ENCODE measurements around the gene NYAP2.
A peak's percentile ranks its signal among the peaks of the same experiment; 100 is the strongest.

The NYAP2 gene

DNA sequence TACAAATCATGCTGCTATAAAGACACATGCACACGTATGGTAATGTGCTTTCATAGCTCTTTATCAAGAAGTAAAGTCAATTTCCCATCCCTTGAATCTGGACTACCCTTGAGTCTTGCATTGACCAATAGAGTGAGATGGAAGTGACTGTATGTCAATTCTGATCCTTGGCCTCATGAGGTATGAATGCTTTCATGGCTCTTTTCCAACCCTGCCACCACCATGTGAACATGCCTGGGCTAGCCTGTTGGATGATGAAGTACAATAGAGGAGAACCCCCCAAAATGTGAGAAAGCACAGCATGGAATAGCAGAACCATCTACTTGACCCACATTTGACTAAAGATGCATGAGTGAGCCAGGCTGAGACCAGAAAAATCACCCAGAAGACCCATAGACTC is 237.0 kb downstream of the NYAP2 start:
- DNase-seq = no peak

- DNase-seq = no peak
Observed at GRCh38 chr2:225637259-225637658, 237.7 kb downstream of the NYAP2 start.

DNA sequence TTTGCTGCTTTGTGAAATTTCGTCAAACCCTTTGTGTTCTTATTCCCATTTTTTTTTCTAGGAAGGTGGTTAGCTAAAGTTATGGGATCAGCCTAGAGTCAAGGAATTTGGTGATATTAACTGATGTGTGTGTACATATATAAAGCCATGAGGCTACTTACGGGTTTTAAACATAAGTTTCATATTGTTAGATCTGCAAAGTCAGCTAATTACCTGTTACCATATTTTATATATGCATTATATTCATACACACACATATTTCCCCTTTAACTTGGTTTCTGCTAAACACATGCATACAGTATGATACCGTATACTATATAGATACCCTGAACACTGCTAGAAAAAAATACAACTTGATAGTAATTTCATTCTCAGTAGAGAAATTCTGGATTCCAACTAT is 241.0 kb downstream of the NYAP2 start:
- DNase-seq = no peak

GRCh38 chr2:225649274-225649673 is 249.8 kb downstream of the NYAP2 start:
- DNase-seq = no peak

DNA sequence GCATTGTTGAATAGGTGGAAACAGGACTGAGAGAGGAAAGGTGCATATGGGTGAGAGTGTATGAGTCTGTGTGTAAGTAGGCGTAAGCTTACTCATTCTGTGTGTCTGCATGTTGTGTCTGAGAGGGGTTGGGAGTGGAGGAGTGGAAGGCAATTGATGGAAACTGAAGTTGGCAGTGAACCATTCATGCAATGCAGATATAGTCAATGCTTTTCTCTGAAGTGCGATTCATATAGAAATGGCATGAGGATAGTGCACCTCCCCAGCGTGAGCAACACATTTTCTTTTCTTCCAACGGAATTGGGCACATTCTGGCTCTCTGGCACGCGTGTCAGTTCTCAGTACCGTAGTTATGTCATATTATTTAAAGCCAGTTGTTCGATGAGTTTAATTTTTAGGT is 250.5 kb downstream of the NYAP2 start:
- no peak for DNase-seq

GRCh38 chr2:225660262-225661131 is 261.0 kb downstream of the NYAP2 start:
- peak; percentile 72 for DNase-seq

- no peak for DNase-seq
Observed at GRCh38 chr2:225662101-225662500, 262.6 kb downstream of the NYAP2 start.

- no peak for DNase-seq
Observed at GRCh38 chr2:225667445-225667844, 267.9 kb downstream of the NYAP2 start.

DNA sequence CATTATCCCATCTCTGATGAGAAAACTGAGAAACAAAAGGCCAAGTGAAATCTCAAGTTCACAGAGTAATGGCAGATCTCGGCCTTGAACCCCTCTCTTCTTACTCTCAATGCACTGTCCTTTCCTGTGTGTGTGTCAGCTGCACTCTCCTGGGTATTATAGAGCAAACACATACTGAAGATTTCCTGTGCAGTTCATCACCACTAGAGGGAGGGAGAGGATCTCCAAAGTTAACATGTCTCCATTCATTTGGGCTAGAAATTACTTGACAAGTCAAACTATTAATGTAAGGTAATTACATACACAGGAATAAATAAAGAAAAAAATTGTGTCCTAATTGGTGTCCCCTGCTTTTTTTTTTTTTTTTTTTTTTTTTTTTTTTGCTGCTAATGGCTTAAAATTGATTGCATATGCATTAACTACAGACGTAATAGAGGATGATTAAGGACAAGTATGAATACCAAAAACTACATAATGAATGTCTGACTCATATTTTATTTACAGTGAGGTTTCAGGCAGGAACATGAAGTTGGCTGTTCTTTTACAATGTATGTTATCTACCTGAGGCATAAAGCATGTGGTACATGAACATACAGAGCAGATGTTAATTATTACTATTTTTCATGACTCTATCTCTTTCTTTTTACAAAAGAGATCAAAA is 269.2 kb downstream of the NYAP2 start:
- no peak for DNase-seq

DNA sequence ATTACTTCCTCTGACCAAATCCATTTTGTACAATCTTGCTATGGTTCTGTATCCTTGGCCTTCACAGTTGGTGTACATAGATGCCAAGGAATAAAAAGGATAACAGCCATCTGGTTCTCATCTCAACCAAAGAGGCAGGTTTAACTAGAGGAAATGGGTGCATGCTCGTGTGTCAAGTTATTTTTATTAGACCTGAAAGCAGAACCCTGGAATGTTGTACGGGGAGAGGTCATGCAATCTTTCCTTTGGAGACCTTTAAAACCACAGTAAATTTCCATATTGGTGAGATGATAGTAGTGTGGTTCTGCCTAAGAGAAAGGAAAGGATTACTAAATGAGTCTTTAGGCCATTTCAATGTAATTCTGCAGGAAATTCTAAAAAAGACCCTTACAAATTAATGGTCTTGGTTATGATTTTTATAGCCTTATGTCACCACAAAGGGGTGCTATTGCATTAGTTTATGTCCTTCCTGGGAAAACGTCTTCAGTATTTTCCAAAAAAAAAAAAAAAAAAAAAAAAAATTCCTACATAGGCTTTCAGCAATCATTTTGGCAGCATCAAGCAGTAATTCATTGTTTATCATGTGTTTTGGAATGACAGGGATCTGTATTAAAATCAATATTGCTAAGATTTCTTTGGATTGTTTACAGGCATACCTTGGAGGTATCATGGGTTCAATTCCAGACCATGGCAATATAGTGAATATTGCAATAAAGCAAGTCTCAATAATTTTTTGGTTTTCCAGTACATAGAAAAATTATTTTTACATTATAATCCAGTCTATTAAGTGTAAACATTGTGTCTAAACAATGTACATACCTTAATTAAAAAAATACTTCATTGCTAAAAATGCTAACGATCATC is 270.8 kb downstream of the NYAP2 start:
- DNase-seq = no peak

- DNase-seq = no peak
Observed at GRCh38 chr2:225678792-225679191, 279.3 kb downstream of the NYAP2 start.

DNA sequence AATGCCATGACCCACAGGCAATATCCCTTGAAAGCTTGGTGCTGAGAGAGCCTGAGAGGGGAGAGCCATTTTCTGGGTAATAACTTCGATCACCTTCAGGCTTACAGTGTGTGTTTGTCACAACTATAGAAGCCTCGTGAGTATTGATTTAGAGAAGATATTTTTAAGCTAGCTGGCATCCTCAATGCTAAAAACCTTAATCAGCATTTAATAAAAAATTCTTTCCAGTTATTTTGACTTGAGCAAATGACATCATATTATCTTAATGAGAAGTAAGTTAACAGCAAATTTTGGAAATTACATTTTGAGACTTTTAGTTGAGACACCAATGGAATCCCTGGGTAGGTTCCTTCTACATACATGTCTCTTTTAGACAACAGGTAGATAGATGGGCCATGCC is 283.7 kb downstream of the NYAP2 start:
- DNase-seq = no peak

- DNase-seq = no peak
Observed at GRCh38 chr2:225690153-225690552, 290.6 kb downstream of the NYAP2 start.

DNA sequence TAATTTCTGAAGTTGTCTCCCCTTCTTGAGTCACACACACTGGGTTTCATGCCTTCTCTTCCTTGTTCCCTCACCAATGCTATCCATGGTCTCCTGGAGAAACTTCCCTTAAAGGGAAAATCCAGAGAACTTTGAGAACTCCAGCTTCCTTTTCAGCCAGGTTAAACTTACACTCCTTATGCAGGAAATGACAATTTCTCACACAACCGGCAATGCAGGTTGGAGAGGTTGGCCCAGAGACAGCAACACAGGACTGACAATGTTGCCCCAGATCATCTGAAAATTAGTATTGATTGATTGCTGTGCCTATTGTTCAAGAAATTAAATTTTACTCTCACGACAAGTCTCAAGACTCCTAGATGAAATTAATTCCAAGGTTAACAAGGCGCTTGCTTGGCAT is 292.2 kb downstream of the NYAP2 start:
- no peak for DNase-seq

GRCh38 chr2:225693259-225693658 is 293.7 kb downstream of the NYAP2 start:
- no peak for DNase-seq

GRCh38 chr2:225694664-225695063 is 295.2 kb downstream of the NYAP2 start:
- no peak for DNase-seq

- DNase-seq = no peak
Observed at GRCh38 chr2:225697936-225698335, 298.4 kb downstream of the NYAP2 start.

Data from activated CD4-positive, CD25-positive, alpha-beta regulatory T cell treated with anti-CD3 and anti-CD28 coated beads, Interleukin-2, amount 50 U/mL, for 72 hours (primary cell).